A673 (cell line): ENCODE data around the gene SEZ6L2. TPM values are rescaled to one million over a fixed set of nuclear protein-coding genes. Genes with fewer than 3 reads are reported as not detected.

Source experiments
- BruUV-seq: library from RNA; stranded (reverse); fragments of 400-500 nt; replicated peaks from 2 replicates; lab custom pipeline; 2021; lab: Mats Ljungman, UMichigan
- CTCF ChIA-PET: fragments of 300-600 bp; sonication (Branson Sonifier 250); formaldehyde crosslinking; loops from one replicate; lab custom pipeline; 2022; ENCODE audit warnings: antibody characterized with exemption; lab: Charles Lee
- POLR2A ChIA-PET: fragments of 300-600 bp; sonication (Branson Sonifier 250); formaldehyde crosslinking; loops from one replicate; lab custom pipeline; 2022; ENCODE audit warnings: antibody characterized with exemption; ENCODE audit not compliant: low non-redundant PET; lab: Charles Lee
- DNase-seq: peaks from one replicate; pipeline ENCODE4 v3.0.0-alpha.2; 2015; ENCODE audit warnings: low spot score
- H3K27ac ChIP-seq: fragments of 200-600 bp; sonication (generic); 2 replicates; pipeline ENCODE4 v1.5.1; 2016; ENCODE audit warnings: mixed run types, low read depth, mild to moderate bottlenecking, mixed read lengths, antibody characterized with exemption, low read length; ENCODE audit not compliant: poor library complexity, severe bottlenecking
- H3K27me3 ChIP-seq: fragments of 200-600 bp; sonication (generic); replicated peaks from 2 replicates; pipeline ENCODE4 v1.6.1; 2017; ENCODE audit warnings: mixed run types, low read depth, mild to moderate bottlenecking, mixed read lengths, antibody characterized with exemption, low read length; ENCODE audit not compliant: insufficient read depth, poor library complexity
- H3K36me3 ChIP-seq: fragments of 200-600 bp; sonication (generic); 2 replicates; pipeline ENCODE4 v1.6.1; 2016; ENCODE audit warnings: mixed run types, mild to moderate bottlenecking, mixed read lengths, antibody characterized with exemption, low read length; ENCODE audit not compliant: insufficient read depth, poor library complexity, severe bottlenecking
- H3K4me1 ChIP-seq: fragments of 200-600 bp; sonication (generic); 2 replicates; pipeline ENCODE4 v1.6.1; 2017; ENCODE audit warnings: mixed run types, mild to moderate bottlenecking, mixed read lengths, antibody characterized with exemption, low read length; ENCODE audit not compliant: insufficient read depth, poor library complexity, severe bottlenecking
- H3K4me3 ChIP-seq: fragments of 200-600 bp; sonication (generic); 2 replicates; pipeline ENCODE4 v1.5.1; 2016; ENCODE audit warnings: low read depth, mixed run types, mild to moderate bottlenecking, mixed read lengths, low read length; ENCODE audit not compliant: poor library complexity, severe bottlenecking
- H3K9me3 ChIP-seq: fragments of 200-600 bp; sonication (generic); 2 replicates; pipeline ENCODE4 v1.6.1; 2016; ENCODE audit warnings: mixed run types, low read depth, mild to moderate bottlenecking, mixed read lengths, antibody characterized with exemption, low read length; ENCODE audit not compliant: poor library complexity, severe bottlenecking
- EZH2 ChIP-seq: fragments of 200-600 bp; sonication (generic); IDR thresholded peaks from 2 replicates; pipeline ENCODE4 v1.6.1; 2017; ENCODE audit warnings: borderline replicate concordance, low read depth, mild to moderate bottlenecking, mixed read lengths, antibody characterized with exemption, low read length; ENCODE audit not compliant: poor library complexity, severe bottlenecking
- intact Hi-C: fragments of 100-400 bp; cut with micrococcal nuclease; formaldehyde crosslinking; loops from one replicate; pipeline ENCODE4 v1.10.0; 2022; ENCODE audit not compliant: unreplicated experiment
- total RNA-seq: library from RNA; stranded (reverse); gene quantifications from 2 replicates; pipeline ENCODE4 v1.2.3, GENCODE V29; 2021
- TF ChIP-seq, protein P1 (sequence below): fragments of 300-800, 200-600 bp; sonication (generic); conservative IDR thresholded peaks from 2 replicates; pipeline ENCODE4 v1.5.1; 2017; ENCODE audit warnings: low read depth, mild to moderate bottlenecking, antibody characterized with exemption, low read length, moderate library complexity, mixed read lengths

Gene SEZ6L2
- total RNA-seq, 1 experiment from 2014 or later = 7.0 TPM

DNA sequence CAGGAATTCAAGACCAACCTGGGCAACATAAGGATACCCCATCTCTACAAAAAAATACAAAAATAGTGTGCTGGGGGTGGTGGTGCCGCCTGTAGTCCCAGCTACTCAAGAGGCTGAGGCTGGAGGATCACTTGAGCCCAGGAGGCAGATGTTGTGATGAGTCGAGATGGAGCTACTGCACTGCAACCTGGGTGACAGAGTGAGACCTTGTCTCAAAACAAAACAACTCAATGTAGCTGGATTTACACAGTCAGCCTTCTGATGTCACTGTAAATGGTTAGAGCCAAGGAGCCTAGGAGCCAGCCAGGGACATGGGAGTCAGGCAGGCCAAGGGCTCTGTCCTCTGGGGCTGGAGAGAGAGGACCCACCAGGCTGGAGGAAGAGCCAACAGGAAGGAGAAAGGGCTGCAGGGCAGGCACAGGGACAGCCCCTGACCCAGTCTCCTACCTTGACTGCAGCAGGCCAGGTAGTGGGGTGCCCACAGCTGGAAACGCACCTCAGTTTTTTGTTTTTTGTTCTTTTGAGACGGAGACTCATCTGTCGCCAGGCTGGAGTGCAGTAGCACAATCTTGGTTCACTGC, 44.7 kb downstream of the SEZ6L2 start:
- H3K27ac ChIP-seq = no peak overlapping the region
- ChIA-PET CTCF (no interaction called here), POLR2A (no interaction called here)
- peaks cover 4% of the 10 kb centered on the region for H3K4me1 ChIP-seq
- intact Hi-C loops = no loop called here
- DNase-seq = no peak
- no TSS peak for BruUV-seq
- H3K4me3 ChIP-seq = no peak overlapping the region
- TF ChIP-seq, protein P1, sequence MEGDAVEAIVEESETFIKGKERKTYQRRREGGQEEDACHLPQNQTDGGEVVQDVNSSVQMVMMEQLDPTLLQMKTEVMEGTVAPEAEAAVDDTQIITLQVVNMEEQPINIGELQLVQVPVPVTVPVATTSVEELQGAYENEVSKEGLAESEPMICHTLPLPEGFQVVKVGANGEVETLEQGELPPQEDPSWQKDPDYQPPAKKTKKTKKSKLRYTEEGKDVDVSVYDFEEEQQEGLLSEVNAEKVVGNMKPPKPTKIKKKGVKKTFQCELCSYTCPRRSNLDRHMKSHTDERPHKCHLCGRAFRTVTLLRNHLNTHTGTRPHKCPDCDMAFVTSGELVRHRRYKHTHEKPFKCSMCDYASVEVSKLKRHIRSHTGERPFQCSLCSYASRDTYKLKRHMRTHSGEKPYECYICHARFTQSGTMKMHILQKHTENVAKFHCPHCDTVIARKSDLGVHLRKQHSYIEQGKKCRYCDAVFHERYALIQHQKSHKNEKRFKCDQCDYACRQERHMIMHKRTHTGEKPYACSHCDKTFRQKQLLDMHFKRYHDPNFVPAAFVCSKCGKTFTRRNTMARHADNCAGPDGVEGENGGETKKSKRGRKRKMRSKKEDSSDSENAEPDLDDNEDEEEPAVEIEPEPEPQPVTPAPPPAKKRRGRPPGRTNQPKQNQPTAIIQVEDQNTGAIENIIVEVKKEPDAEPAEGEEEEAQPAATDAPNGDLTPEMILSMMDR = no peak
- no peak for TF ChIP-seq EZH2
- H3K27me3 ChIP-seq = no peaks in the 10 kb centered on the region
- H3K9me3 ChIP-seq = no peaks in the 10 kb centered on the region
- peaks cover 9% of the 10 kb centered on the region for H3K36me3 ChIP-seq

DNA sequence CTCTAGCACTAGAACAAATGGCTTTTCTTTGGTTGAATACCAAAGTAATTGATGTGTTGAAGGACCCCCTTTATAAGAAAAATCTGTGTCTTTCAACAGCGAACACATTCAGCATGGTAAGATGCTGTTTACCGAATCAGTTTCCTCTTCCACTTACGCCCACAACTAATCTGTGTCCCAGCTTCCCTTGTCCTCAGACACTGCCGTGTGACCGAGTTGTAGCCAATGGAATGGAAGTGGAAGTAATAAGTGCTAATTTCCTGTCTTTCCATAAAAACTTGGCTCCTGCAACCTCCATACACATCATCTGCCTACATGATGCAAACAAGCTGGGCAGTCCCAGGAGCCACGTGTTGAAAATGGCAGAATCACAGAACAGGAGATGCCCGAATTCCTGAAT, 46.7 kb downstream of the SEZ6L2 start:
- CTCF ChIA-PET = interaction anchor here (0.6 to 0.7 kb wide), 3 partner anchors 76 to 1320 kb away, joined by 4 to 9 read pairs (median 6); no protein-coding TSS in a partner anchor
- POLR2A ChIA-PET = interaction anchor here (0.5 to 0.6 kb wide), 2 partner anchors 9 to 677 kb away, joined by 3 to 4 read pairs; no protein-coding TSS in a partner anchor

DNA sequence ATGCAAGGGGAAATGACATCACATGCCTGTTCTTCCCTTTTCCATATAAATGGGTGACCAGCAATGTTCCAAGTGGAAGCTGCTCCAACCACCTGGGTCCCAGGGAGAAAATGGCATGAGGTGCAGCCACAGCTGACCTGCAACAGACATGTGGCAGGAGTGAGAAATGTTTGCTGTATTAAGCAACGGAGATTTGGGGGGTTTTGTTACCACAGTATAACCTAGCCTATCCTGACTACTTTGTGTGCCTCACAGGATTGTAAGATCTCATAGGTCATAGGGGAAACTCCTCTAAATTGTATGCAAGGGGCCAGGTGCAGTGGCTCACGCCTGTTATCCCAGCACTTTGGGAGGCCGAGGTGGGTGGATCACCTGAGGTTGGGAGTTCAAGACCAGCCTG, 48.4 kb downstream of the SEZ6L2 start:
- BruUV-seq = no TSS peak
- no peaks in the 10 kb centered on the region for H3K27me3 ChIP-seq
- H3K4me1 ChIP-seq = peaks cover 4% of the 10 kb centered on the region
- ChIA-PET POLR2A (no interaction called here), CTCF (interaction anchor here (0.7 kb wide), 1 partner anchor 15 kb away, joined by 5 read pairs; no protein-coding TSS in a partner anchor)
- no peak overlapping the region for H3K27ac ChIP-seq
- intact Hi-C loops = no loop called here
- no peaks in the 10 kb centered on the region for H3K36me3 ChIP-seq
- TF ChIP-seq, protein P1 = no peak
- TF ChIP-seq EZH2 = no peak
- H3K4me3 ChIP-seq = no peak overlapping the region
- no peaks in the 10 kb centered on the region for H3K9me3 ChIP-seq
- no peak for DNase-seq

More for the DNA sequence above, 46.7 kb downstream of the SEZ6L2 start:
- H3K4me1 ChIP-seq = peaks cover 4% of the 10 kb centered on the region
- intact Hi-C loops = no loop called here
- peak; percentile 92 for DNase-seq
- H3K9me3 ChIP-seq = no peaks in the 10 kb centered on the region
- peak overlapping the region; percentile 38 for H3K27ac ChIP-seq
- no peaks in the 10 kb centered on the region for H3K36me3 ChIP-seq
- no peak for TF ChIP-seq EZH2
- TF ChIP-seq, protein P1 = no peak
- H3K4me3 ChIP-seq = no peak overlapping the region
- no TSS peak for BruUV-seq
- no peaks in the 10 kb centered on the region for H3K27me3 ChIP-seq
